ENCODE results near the gene URB2.
"Not testable (repeated sequence)": the region's sequence is repeated elsewhere in the genome, so short reads cannot be mapped to it uniquely, and the experiment has no call there.

The URB2 gene

GRCh38 chr1:229693129-229693900 lies 67.3 kb downstream of the URB2 start:
- DNase-seq (ENCODE audit: low read depth): no peak

GRCh38 chr1:229694053-229694693 lies 68.1 kb downstream of the URB2 start:
- peak; percentile 34 for DNase-seq (ENCODE audit: low read depth)

- DNase-seq (ENCODE audit: low read depth): no peak
These were observed 70.3 kb downstream of the URB2 start for GRCh38 chr1:229696385-229696784.

- DNase-seq (ENCODE audit: low read depth): no peak
These were observed 73.7 kb downstream of the URB2 start for GRCh38 chr1:229699613-229700267.

- no peak for DNase-seq (ENCODE audit: low read depth)
These were observed 78.1 kb downstream of the URB2 start for GRCh38 chr1:229704157-229704556.

- not testable (repeated sequence) for DNase-seq (ENCODE audit: low read depth)
These were observed 79.1 kb downstream of the URB2 start for GRCh38 chr1:229705152-229705551.

- DNase-seq (ENCODE audit: low read depth): not testable (repeated sequence)
These were observed 81.1 kb downstream of the URB2 start for GRCh38 chr1:229707127-229707526.

- no peak for DNase-seq (ENCODE audit: low read depth)
These were observed 83.5 kb downstream of the URB2 start for GRCh38 chr1:229709500-229710013.
